Ectodermal cell (in vitro differentiated cells): Measurements from ENCODE around the gene CEP112.

ENCODE experiments used
- H3K27ac ChIP-seq: 2 replicates; pipeline ENCODE4 v1.7.0; 2013; ENCODE audit warnings: mild to moderate bottlenecking, low read depth, low read length; ENCODE audit not compliant: insufficient read depth, poor library complexity, severe bottlenecking
- H3K27me3 ChIP-seq: 2 replicates; pipeline ENCODE4 v1.7.0; 2013; ENCODE audit warnings: mild to moderate bottlenecking, low read length; ENCODE audit not compliant: insufficient read depth, control insufficient read depth, poor library complexity, severe bottlenecking
- H3K36me3 ChIP-seq: one replicate; pipeline ENCODE4 v1.7.0; 2013; ENCODE audit warnings: low read length; ENCODE audit not compliant: control insufficient read depth, insufficient read depth
- H3K4me1 ChIP-seq: one replicate; pipeline ENCODE4 v1.7.0; 2013; ENCODE audit warnings: low read length; ENCODE audit not compliant: control insufficient read depth, insufficient read depth
- H3K4me3 ChIP-seq: 2 replicates; pipeline ENCODE4 v1.7.0; 2013; ENCODE audit warnings: low read depth, low read length, control low read depth; ENCODE audit not compliant: insufficient read depth
- H3K9me3 ChIP-seq: 2 replicates; pipeline ENCODE4 v1.7.0; 2013; ENCODE audit warnings: mild to moderate bottlenecking, low read length, moderate library complexity; ENCODE audit not compliant: control insufficient read depth
- WGBS, 2 experiments: methylation state at CpG; one replicate each; pipeline ENCODE4 v1.1.7; 2013; ENCODE audit warnings: missing lambda C conversion rate in 2 of 2; 5-methylcytosine and 5-hydroxymethylcytosine counted together

Gene CEP112

DNA sequence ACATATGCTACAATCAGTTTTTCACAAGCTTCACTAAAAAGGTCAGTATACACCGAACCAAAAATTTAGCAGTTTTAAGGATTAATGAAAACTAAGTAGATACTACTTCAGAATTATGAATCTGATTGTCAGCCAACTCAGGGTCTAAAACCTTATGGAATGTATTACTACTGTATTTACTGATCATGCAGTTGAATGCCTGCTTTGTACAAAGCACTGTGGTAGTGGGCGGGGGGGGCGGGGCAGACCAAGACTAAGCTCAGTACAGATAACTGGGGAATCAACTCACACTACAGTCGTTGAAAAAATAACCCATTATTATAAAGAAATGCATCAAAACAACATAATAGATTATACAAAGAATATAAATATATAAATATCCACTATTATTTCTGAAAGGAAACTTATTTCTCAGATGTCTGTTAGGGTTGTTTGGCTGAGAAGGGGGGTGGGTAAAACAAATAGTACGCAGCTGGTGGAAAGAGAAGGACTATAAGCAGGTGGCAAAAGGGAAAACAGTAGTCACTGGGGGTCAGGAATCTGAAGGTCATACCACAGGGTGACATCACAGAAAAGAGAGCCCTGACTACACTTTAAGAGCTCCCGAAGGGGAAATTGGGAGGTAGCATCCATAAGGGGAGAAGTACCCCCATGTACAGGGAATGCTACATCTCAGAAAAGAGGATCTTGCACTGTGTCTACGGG lies 521.1 kb downstream of the CEP112 start:
- 89 to 91% methylated on average over 6 of the region's 7 CpGs for WGBS, 2 experiments
- H3K4me1 ChIP-seq = peaks cover 6% of the 10 kb centered on the region
- no peaks in the 10 kb centered on the region for H3K36me3 ChIP-seq
- H3K27ac ChIP-seq = no peak overlapping the region
- no peaks in the 10 kb centered on the region for H3K27me3 ChIP-seq
- H3K9me3 ChIP-seq = no peaks in the 10 kb centered on the region
- H3K4me3 ChIP-seq = no peak overlapping the region

DNA sequence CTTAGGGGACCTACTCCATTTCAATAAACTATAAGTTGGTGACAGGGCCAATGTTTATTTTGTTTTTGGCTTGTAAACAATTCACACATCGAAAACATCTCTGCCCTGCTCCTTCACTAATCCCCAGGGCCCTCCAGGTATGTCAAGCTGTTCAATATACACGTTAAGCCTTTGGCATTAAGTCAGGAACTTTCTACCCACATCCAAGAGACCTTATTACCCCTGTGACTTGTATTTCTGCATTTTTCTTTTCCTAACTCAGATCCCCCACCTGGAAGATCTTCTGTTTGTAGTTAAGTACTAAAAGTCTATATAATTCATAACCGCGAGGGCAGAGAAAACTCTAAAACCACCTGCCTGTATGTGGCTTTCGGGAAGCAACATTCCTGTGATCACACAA lies 523.7 kb downstream of the CEP112 start:
- Histone ChIP-seq H3K36me3 (no peaks in the 10 kb centered on the region), H3K4me1 (peaks cover 6% of the 10 kb centered on the region), H3K4me3 (no peak overlapping the region), H3K27me3 (no peaks in the 10 kb centered on the region), H3K9me3 (no peaks in the 10 kb centered on the region), H3K27ac (no peak overlapping the region)
- 86 to 95% methylated on average over 5 of the region's 5 CpGs for WGBS, 2 experiments

DNA sequence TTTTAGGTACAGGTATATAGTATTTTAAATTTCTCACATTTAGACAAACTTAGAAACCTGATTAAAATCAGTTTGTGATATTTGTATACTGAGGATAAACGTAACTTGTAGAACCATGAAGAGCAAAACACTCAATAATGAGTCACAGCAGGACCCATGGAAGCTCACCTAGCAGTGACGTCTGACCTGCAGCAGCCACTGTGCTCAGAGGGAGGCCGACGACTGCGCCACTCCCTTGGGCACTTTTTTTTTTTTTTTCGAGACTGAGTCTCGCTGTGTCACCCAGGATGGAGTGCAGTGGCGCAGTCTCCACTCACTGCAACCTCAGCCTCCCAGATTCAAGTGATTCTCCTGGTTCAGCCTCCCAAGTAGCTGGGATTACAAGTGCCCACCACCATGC lies 524.3 kb downstream of the CEP112 start:
- peaks cover 6% of the 10 kb centered on the region for H3K4me1 ChIP-seq
- H3K4me3 ChIP-seq = no peak overlapping the region

DNA sequence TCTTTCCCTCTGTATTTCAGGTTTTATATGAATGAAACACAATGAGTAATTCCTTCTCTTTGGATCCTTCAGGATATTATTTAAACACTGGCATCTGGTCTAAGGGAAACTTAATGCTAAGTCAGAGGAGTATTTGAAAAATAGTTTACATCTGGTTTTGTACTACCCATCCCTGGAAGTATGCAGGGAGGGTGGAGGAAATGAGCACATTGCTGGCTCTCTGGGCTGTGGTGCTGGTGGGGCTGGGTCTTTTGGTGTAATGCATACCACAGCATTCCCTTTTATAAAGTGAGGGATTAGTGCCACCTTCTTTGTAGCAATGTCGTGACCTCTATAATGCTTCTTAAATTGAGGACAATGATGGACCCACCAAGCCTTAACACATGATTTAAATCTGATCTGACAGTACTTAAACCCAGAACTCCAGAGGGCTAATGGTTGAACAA lies 525.0 kb downstream of the CEP112 start:
- WGBS, 2 experiments = 29 to 92% methylated on average over 1 of the region's 1 CpG
- H3K27me3 ChIP-seq = no peaks in the 10 kb centered on the region
- no peak overlapping the region for H3K4me3 ChIP-seq
- H3K9me3 ChIP-seq = no peaks in the 10 kb centered on the region
- H3K27ac ChIP-seq = peak overlapping the region; percentile 27
- peaks cover 6% of the 10 kb centered on the region for H3K4me1 ChIP-seq
- H3K36me3 ChIP-seq = no peaks in the 10 kb centered on the region

More for the DNA sequence above, 524.3 kb downstream of the CEP112 start:
- Histone ChIP-seq H3K36me3 (no peaks in the 10 kb centered on the region), H3K27me3 (no peaks in the 10 kb centered on the region), H3K9me3 (no peaks in the 10 kb centered on the region), H3K27ac (no peak overlapping the region)
- 87 to 93% methylated on average over 8 of the region's 8 CpGs for WGBS, 2 experiments

DNA sequence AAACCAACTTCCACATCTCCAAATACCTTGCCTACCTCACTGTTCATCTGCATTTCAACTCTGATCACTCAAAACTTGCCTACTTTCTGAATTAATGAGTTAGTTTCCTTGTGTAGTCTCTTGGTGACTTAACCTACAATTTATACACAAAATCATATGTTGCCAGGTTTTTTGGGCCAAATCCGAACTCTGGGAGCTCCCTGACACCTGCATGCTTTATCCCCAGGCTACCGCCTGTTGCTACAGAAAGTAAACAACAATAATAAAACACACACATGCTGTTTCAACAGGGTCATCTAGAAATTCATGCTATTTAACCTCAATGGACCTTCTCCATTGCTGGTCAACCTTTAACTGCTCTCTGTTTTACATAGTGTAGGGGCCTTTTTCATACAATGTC lies 526.0 kb downstream of the CEP112 start:
- WGBS, 2 experiments = 90 to 91% methylated on average over 2 of the region's 2 CpGs

DNA sequence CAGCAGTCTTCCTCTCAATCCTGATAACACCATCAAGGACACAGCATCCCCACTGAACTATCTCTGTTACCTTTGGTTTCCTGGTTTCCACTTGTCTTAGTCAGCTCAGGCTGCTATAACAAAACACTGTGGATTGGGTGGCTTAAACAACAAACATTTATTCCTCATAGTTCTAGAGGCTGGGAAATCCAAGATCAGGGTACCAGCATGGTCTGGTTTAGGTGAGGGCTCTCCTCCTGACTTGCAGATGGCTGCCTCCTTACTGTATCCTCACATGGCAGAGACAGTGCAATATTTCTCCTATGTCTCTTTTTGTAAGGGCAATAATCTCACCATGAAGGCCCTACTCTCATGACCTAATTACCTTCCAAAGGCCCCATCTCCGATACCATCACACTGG lies 527.2 kb downstream of the CEP112 start:
- no peak overlapping the region for H3K27ac ChIP-seq
- no peak overlapping the region for H3K4me3 ChIP-seq
- H3K27me3 ChIP-seq = no peaks in the 10 kb centered on the region
- 90 to 96% methylated on average over 1 of the region's 1 CpG for WGBS, 2 experiments
- H3K9me3 ChIP-seq = no peaks in the 10 kb centered on the region
- H3K36me3 ChIP-seq = no peaks in the 10 kb centered on the region
- peaks cover 6% of the 10 kb centered on the region for H3K4me1 ChIP-seq

More for the DNA sequence above, 526.0 kb downstream of the CEP112 start:
- Histone ChIP-seq H3K4me1 (peaks cover 6% of the 10 kb centered on the region), H3K27ac (no peak overlapping the region), H3K27me3 (no peaks in the 10 kb centered on the region), H3K9me3 (no peaks in the 10 kb centered on the region), H3K36me3 (no peaks in the 10 kb centered on the region), H3K4me3 (no peak overlapping the region)

DNA sequence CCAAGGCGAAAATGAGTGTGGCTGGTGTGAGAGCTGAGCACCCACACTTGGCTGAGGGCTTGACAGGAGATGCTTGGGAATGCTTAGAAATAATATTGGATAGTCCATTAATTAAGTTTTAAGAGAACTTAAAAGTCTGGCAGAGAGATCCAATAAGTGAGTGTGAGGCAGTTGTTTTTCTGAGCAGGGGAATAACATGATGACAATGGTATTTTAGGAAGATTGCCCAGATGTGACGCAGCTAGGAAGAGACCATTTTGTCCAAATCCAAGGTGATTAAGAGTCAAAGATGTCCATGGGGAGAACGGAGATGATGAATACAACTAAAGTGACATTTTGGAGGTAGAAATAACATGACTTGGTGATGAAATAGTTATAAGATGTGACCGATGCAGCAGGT lies 527.7 kb downstream of the CEP112 start:
- no peak overlapping the region for H3K4me3 ChIP-seq
- 95 to 96% methylated on average over 4 of the region's 4 CpGs for WGBS, 2 experiments
- no peaks in the 10 kb centered on the region for H3K36me3 ChIP-seq
- H3K9me3 ChIP-seq = no peaks in the 10 kb centered on the region
- H3K27me3 ChIP-seq = no peaks in the 10 kb centered on the region
- H3K4me1 ChIP-seq = peaks cover 6% of the 10 kb centered on the region
- no peak overlapping the region for H3K27ac ChIP-seq

DNA sequence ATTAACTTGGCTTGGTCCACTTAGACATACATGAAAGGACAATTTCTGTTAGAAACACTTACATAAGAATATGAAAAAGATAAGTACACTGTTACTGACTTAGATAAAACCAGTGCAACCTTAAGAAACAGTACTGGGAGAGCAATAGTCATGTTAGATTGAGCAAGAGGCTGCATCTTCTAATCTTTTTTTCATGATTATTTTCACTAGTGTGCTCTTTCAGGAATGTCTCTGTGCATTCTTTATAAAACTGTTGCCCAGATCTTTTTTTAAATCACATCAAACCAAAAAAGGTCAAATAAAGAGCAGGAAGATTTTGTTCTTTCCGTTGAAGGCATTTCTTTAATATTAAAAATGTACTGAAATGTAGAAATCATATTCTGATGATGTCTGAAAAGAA lies 529.7 kb downstream of the CEP112 start:
- Histone ChIP-seq H3K9me3 (no peaks in the 10 kb centered on the region), H3K27ac (no peak overlapping the region), H3K4me1 (no peaks in the 10 kb centered on the region), H3K27me3 (no peaks in the 10 kb centered on the region), H3K36me3 (no peaks in the 10 kb centered on the region), H3K4me3 (no peak overlapping the region)
- 82% methylated on average over 1 of the region's 1 CpG; no CpG with 5 or more reads in 1 of the 2 experiments for WGBS, 2 experiments

DNA sequence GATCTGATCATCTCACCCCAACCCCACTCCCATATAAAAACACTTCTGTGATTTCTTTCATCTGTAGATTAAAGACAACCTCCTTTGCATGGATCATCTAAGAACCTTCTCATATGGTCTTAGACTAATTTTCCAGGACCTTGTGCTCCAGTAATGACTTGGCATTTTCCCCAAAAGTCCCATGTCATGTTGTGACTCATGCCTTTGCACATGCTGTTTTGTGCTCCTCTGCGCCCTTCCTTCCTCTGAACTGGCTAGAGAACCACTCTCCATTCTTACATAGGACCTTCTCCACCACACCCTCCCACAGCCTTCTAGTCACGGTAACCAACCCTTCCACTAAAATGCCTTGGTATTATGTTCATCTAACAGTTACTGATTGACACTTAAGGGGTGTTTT lies 531.0 kb downstream of the CEP112 start:
- no peak overlapping the region for H3K4me3 ChIP-seq
- no peaks in the 10 kb centered on the region for H3K36me3 ChIP-seq
- H3K27me3 ChIP-seq = no peaks in the 10 kb centered on the region
- no peak overlapping the region for H3K27ac ChIP-seq
- H3K9me3 ChIP-seq = no peaks in the 10 kb centered on the region
- H3K4me1 ChIP-seq = no peaks in the 10 kb centered on the region
- 96 to 100% methylated on average over 2 of the region's 2 CpGs for WGBS, 2 experiments

DNA sequence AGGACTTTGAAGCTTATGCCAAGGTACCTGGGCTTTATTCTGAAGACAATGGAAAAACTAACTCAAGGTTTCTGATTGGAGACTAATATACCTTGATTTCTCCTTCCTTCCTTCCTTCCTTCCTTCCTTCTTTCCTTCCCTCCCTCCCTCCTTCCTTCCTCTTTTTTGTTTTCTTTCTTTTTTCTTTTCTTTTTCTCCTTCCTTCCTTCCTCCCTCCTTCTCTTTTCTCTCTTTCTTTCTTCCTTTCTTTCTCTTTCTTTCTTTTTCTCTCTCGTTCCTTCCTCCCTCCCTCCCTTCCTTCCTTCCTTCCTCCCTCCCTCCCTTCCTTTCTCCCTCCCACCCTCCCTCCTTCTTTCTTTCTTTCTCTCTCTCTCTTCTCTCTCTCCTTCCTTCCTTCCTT lies 531.9 kb downstream of the CEP112 start:
- H3K36me3 ChIP-seq = no peaks in the 10 kb centered on the region
- H3K27ac ChIP-seq = no peak overlapping the region
- 85 to 94% methylated on average over 1 of the region's 1 CpG for WGBS, 2 experiments
- H3K27me3 ChIP-seq = no peaks in the 10 kb centered on the region
- no peaks in the 10 kb centered on the region for H3K4me1 ChIP-seq
- H3K4me3 ChIP-seq = no peak overlapping the region
- H3K9me3 ChIP-seq = no peaks in the 10 kb centered on the region
